ENCODE results near the gene IDH3A. TPM values are rescaled to one million over a fixed set of nuclear protein-coding genes. Genes with fewer than 3 reads are reported as not detected.
A peak's percentile ranks its signal among the peaks of the same experiment; 100 is the strongest.

IDH3A gene
- total and polyA plus RNA-seq, 7 donors, result 74.9 to 106 (median 85.1) TPM

GRCh38 chr15:78207641-78208340, 58.6 kb downstream of the IDH3A start:
- no peaks in the 10 kb centered on the region for H3K36me3 ChIP-seq
- TF ChIP-seq POLR2A (IDR thresholded peaks at IDR 0.05) (no peak), EP300 (IDR thresholded peaks at IDR 0.05) (no peak), CTCF (IDR thresholded peaks at IDR 0.05) (no peak), POLR2AphosphoS5 (IDR thresholded peaks at IDR 0.05) (no peak)
- H3K27ac ChIP-seq, result no peak overlapping the region
- intact Hi-C loops (cut with DNase I), result no loop called here
- H3K4me3 ChIP-seq, result no peak overlapping the region
- 88 to 90% methylated on average over 8 of the region's 8 CpGs for WGBS, 2 donors
- H3K9me3 ChIP-seq, result no peaks in the 10 kb centered on the region
- H3K4me1 ChIP-seq, result peaks cover 0 to 42% (median 32%) of the 10 kb centered on the region in 4 donors
- H3K27me3 ChIP-seq, result no peaks in the 10 kb centered on the region
- DNase-seq, result no peak

- H3K4me3 ChIP-seq, result no peak overlapping the region
- DNase-seq, result no peak
- intact Hi-C loops (cut with DNase I), result no loop called here
- H3K9me3 ChIP-seq, result no peaks in the 10 kb centered on the region
- WGBS, 2 donors, result 90 to 91% methylated on average over 8 of the region's 8 CpGs
- no peaks in the 10 kb centered on the region for H3K36me3 ChIP-seq
- no peak for TF ChIP-seq CTCF (IDR thresholded peaks at IDR 0.05)
- TF ChIP-seq POLR2A (IDR thresholded peaks at IDR 0.05), result no peak
- no peak for TF ChIP-seq POLR2AphosphoS5 (IDR thresholded peaks at IDR 0.05)
- TF ChIP-seq EP300 (IDR thresholded peaks at IDR 0.05), result no peak
- peaks cover 0 to 48% (median 38%) of the 10 kb centered on the region in 4 donors for H3K4me1 ChIP-seq
- no peak overlapping the region for H3K27ac ChIP-seq
- H3K27me3 ChIP-seq, result no peaks in the 10 kb centered on the region
These were observed 59.2 kb downstream of the IDH3A start for GRCh38 chr15:78208341-78208844.

GRCh38 chr15:78208887-78209645, 59.9 kb downstream of the IDH3A start:
- no peak for DNase-seq
- Histone ChIP-seq H3K36me3 (no peaks in the 10 kb centered on the region), H3K27ac (peak overlapping the region; percentile 14 to 65 (median 56)), H3K4me1 (peaks cover 0 to 49% (median 40%) of the 10 kb centered on the region in 4 donors), H3K9me3 (no peaks in the 10 kb centered on the region), H3K4me3 (no peak overlapping the region), H3K27me3 (no peaks in the 10 kb centered on the region)
- WGBS, 2 donors, result 67 to 84% methylated on average over 20 of the region's 20 CpGs
- no peak for TF ChIP-seq EP300 (IDR thresholded peaks at IDR 0.05)
- no peak for TF ChIP-seq POLR2A (IDR thresholded peaks at IDR 0.05)
- no peak for TF ChIP-seq POLR2AphosphoS5 (IDR thresholded peaks at IDR 0.05)
- TF ChIP-seq CTCF (IDR thresholded peaks at IDR 0.05), result no peak
- intact Hi-C loops (cut with DNase I), result no loop called here

GRCh38 chr15:78209646-78210348, 60.6 kb downstream of the IDH3A start:
- Histone ChIP-seq H3K27ac (peak overlapping the region; percentile 14 to 65 (median 56)), H3K9me3 (no peaks in the 10 kb centered on the region), H3K27me3 (no peaks in the 10 kb centered on the region), H3K36me3 (no peaks in the 10 kb centered on the region), H3K4me3 (no peak overlapping the region), H3K4me1 (peaks cover 0 to 47% (median 38%) of the 10 kb centered on the region in 4 donors)
- intact Hi-C loops (cut with DNase I), result no loop called here
- peak; percentile 92 for DNase-seq
- WGBS, 2 donors, result 42 to 60% methylated on average over 9 of the region's 9 CpGs
- no peak for TF ChIP-seq POLR2A (IDR thresholded peaks at IDR 0.05)
- TF ChIP-seq EP300 (IDR thresholded peaks at IDR 0.05), result no peak
- TF ChIP-seq CTCF (IDR thresholded peaks at IDR 0.05), result no peak
- TF ChIP-seq POLR2AphosphoS5 (IDR thresholded peaks at IDR 0.05), result peak in 1 of 4 donors; percentile 6

Data from sigmoid colon (tissue), 7 donors.